Brain microvascular endothelial cell (primary cell): ENCODE measurements around the gene USP43.
"Not testable (repeated sequence)": the region's sequence is repeated elsewhere in the genome, so short reads cannot be mapped to it uniquely, and the experiment has no call there.

Source experiments
- DNase-seq: peaks from one replicate; pipeline ENCODE4 v3.0.0-alpha.2; 2020
- H3K27ac ChIP-seq: fragments of 250-450 bp; sonication (Bioruptor Pico); 2 replicates; pipeline ENCODE4 v1.5.1; 2020; ENCODE audit warnings: mild to moderate bottlenecking, moderate library complexity
- H3K27me3 ChIP-seq: fragments of 250-450 bp; sonication (Bioruptor Pico); replicated peaks from 2 replicates; pipeline ENCODE4 v1.5.1; 2020; ENCODE audit warnings: mild to moderate bottlenecking
- H3K36me3 ChIP-seq: fragments of 250-450 bp; sonication (Bioruptor Pico); replicated peaks from 2 replicates; pipeline ENCODE4 v1.5.1; 2020; ENCODE audit warnings: mild to moderate bottlenecking
- H3K4me3 ChIP-seq: 2 replicates; pipeline ENCODE4 v1.5.1; 2011; ENCODE audit warnings: low read depth, mild to moderate bottlenecking, control low read depth, low read length, moderate library complexity
- CTCF ChIP-seq: IDR thresholded peaks from 2 replicates; pipeline ENCODE4 v1.5.1; 2011; ENCODE audit warnings: low read depth, mild to moderate bottlenecking, moderate library complexity, low read length, control low read depth, inconsistent platforms; ENCODE audit errors: missing control alignments
- in situ Hi-C: cut with HindIII; loops from 2 replicates; pipeline ENCODE4 v1.10.0; 2017; ENCODE audit warnings: low sequenced_read_pairs, low pct_ligation_motif_present

Gene USP43

GRCh38 chr17:9636501-9636900 is 8.8 kb upstream of the USP43 start:
- H3K27ac ChIP-seq: no peak overlapping the region
- no peaks in the 10 kb centered on the region for H3K36me3 ChIP-seq
- no peaks in the 10 kb centered on the region for H3K27me3 ChIP-seq
- no peak for TF ChIP-seq CTCF
- in situ Hi-C loops: no loop called here
- DNase-seq: no peak
- no peak overlapping the region for H3K4me3 ChIP-seq

GRCh38 chr17:9640388-9640787 is 4.9 kb upstream of the USP43 start:
- in situ Hi-C loops, H3K27me3 ChIP-seq: not testable (repeated sequence)

GRCh38 chr17:9643611-9644010 is 1.7 kb upstream of the USP43 start:
- DNase-seq: no peak
- Histone ChIP-seq H3K27me3 (peaks cover 4% of the 10 kb centered on the region), H3K36me3 (no peaks in the 10 kb centered on the region), H3K4me3 (no peak overlapping the region), H3K27ac (no peak overlapping the region)
- TF ChIP-seq CTCF: no peak
- in situ Hi-C loops: no loop called here

More at GRCh38 chr17:9640388-9640787, 4.9 kb upstream of the USP43 start:
- not testable (repeated sequence) for H3K36me3 ChIP-seq, H3K27ac ChIP-seq, H3K4me3 ChIP-seq, DNase-seq

- Histone ChIP-seq H3K4me3 (peak overlapping the region; percentile 58), H3K27me3 (peaks cover 4% of the 10 kb centered on the region), H3K36me3 (no peaks in the 10 kb centered on the region), H3K27ac (no peak overlapping the region)
- DNase-seq: no peak
- no peak for TF ChIP-seq CTCF
- in situ Hi-C loops: no loop called here
Measured at GRCh38 chr17:9645851-9646545, 681 bp downstream of the USP43 start.

GRCh38 chr17:9646546-9646885 is 1.2 kb downstream of the USP43 start:
- H3K36me3 ChIP-seq: no peaks in the 10 kb centered on the region
- in situ Hi-C loops: no loop called here
- no peak for DNase-seq
- peaks cover 4% of the 10 kb centered on the region for H3K27me3 ChIP-seq
- peak overlapping the region; percentile 12 for H3K4me3 ChIP-seq
- TF ChIP-seq CTCF: no peak
- H3K27ac ChIP-seq: no peak overlapping the region

GRCh38 chr17:9647014-9647413 is 1.7 kb downstream of the USP43 start:
- Histone ChIP-seq H3K36me3 (no peaks in the 10 kb centered on the region), H3K27ac (no peak overlapping the region), H3K4me3 (no peak overlapping the region), H3K27me3 (peaks cover 4% of the 10 kb centered on the region)
- in situ Hi-C loops: no loop called here
- DNase-seq: no peak
- no peak for TF ChIP-seq CTCF
